GM21786 (cell line): ENCODE results near the gene FARP2.
"Not testable (repeated sequence)": the region's sequence is repeated elsewhere in the genome, so short reads cannot be mapped to it uniquely, and the experiment has no call there.

Experiments
- ATAC-seq: cut with Tn5 transposase; IDR thresholded peaks from one replicate; pipeline ENCODE4 v1.9.1; 2021; ENCODE audit not compliant: unreplicated experiment

The FARP2 gene, protein sequence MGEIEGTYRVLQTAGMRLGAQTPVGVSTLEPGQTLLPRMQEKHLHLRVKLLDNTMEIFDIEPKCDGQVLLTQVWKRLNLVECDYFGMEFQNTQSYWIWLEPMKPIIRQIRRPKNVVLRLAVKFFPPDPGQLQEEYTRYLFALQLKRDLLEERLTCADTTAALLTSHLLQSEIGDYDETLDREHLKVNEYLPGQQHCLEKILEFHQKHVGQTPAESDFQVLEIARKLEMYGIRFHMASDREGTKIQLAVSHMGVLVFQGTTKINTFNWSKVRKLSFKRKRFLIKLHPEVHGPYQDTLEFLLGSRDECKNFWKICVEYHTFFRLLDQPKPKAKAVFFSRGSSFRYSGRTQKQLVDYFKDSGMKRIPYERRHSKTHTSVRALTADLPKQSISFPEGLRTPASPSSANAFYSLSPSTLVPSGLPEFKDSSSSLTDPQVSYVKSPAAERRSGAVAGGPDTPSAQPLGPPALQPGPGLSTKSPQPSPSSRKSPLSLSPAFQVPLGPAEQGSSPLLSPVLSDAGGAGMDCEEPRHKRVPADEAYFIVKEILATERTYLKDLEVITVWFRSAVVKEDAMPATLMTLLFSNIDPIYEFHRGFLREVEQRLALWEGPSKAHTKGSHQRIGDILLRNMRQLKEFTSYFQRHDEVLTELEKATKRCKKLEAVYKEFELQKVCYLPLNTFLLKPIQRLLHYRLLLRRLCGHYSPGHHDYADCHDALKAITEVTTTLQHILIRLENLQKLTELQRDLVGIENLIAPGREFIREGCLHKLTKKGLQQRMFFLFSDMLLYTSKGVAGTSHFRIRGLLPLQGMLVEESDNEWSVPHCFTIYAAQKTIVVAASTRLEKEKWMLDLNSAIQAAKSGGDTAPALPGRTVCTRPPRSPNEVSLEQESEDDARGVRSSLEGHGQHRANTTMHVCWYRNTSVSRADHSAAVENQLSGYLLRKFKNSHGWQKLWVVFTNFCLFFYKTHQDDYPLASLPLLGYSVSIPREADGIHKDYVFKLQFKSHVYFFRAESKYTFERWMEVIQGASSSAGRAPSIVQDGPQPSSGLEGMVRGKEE

DNA sequence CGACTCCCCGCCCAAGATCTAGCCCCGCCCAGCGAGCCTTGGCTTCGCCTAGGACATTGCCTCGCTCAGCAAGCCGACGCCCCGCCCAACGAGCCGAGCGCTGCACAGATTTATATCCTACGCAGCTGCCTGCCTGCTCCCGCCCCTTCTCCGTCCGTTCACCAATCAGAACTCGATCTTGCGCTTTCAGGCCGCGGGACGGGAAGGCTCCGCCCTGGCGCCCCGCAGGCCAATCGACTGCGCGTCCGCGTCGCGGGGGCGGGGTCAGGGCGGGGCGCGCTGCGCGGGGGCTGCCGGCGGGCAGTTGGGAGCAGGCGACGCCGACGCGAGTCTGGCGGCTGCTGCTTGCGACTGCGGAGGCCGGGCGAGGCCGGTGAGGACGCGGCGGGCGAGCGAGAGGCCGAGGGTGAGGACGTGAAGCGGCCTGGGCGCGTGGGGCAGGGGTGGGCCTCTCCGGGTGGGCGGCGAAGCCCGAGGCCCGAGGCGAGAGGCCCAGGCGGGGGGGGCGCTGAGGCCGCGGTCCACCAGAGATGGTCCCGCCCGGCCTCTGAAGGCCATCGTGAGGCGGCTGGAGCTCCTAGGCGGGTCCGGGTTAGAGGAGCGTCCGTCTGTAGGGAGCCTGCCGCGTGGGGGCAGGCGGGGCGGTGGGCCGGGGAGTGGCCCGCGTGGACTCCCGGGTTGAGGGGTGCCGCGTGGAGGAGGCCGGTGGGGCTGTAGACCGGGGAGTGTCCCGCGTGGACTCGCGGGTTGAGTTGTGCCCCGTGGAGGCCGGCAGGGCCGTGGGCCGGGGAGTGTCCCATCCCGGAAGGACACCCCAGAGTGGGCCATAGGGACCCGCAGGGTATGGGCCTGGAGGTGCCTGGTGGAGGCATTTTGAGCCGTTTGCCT lies at the start of gene FARP2:
Gene FARP2 (plus strand): TSS at position 303 of the 888 bp plus-strand sequence. CDS start 16,823 bp downstream, outside the sequence.
- peak; percentile 76 for ATAC-seq

- no peak for ATAC-seq
Measured at GRCh38 chr2:241307055-241307454, 49.0 kb upstream of the FARP2 start.

DNA sequence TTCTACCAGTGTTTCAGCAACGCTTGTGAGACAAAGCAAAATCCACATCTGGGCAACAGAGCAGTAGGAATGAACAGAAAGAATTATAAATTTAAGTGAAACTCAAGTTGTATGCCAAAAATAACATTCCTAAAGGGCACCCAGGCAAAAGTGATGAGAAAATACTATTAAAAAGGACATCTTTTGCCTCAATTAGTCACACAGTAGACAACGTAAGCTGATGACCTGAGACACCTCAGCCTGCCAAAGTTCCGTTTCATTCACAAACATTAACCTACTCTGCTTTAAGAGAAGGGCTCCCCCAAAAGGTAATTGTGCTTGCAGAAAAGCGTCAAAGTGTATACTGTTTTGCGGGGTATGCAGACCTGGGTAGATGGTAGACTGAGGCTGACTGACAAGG lies 47.8 kb upstream of the FARP2 start:
- ATAC-seq, result no peak

DNA sequence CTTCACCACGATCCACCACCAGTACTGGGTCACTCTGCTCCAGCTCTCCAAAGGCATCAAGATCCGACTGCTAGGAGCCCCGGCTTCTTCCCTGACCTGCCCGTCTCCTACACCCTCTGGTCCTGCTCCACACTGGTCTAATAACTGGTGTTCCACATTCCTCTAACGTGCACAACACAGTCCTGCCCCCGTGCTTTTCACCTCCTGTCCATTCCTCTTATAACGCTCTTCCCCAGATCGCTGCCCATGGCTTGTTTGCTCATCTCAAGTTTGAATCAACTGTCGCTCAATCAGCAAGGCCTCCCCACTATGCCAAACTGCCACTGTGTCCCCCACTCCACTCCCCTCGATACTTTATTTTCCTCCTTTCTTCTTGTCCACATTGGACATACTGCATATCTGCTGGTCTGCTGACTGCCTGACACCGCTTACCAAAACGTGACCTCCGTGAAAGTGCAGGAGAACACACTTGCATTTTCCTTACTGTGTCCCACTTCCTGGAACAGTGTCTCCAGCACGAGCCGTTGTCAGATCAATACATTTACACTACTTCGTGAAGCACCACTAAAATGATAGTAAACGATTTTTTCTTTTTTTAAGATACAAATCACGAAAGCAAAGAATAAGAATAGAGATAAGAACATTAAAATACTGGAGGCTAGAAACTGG lies 47.1 kb upstream of the FARP2 start:
- ATAC-seq, result no peak

DNA sequence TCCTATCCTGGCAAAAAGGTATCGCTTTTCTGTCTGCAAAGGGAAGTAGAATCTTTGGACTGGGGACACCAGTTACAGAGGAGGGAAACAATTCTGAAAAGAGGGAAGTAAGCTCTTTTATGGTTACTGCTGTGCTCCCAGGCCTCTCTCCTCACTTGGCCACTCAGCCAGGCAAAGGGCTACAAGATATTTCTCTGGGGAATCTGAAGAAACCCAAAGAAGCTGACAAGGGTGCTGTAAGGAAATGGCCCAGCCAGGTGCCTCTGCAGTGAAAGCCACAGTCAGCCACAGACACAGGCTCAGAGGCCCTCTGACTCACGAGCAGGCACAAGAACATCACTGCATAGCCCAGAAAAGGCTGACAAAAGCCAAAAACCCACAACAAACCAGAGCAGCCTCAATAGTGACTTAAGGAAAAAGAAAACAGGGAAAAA lies 46.4 kb upstream of the FARP2 start:
- ATAC-seq, result peak; percentile 51

GRCh38 chr2:241310917-241311566 lies 45.0 kb upstream of the FARP2 start:
- no peak for ATAC-seq

- no peak for ATAC-seq
Measured at GRCh38 chr2:241312082-241312481, 44.0 kb upstream of the FARP2 start.

DNA sequence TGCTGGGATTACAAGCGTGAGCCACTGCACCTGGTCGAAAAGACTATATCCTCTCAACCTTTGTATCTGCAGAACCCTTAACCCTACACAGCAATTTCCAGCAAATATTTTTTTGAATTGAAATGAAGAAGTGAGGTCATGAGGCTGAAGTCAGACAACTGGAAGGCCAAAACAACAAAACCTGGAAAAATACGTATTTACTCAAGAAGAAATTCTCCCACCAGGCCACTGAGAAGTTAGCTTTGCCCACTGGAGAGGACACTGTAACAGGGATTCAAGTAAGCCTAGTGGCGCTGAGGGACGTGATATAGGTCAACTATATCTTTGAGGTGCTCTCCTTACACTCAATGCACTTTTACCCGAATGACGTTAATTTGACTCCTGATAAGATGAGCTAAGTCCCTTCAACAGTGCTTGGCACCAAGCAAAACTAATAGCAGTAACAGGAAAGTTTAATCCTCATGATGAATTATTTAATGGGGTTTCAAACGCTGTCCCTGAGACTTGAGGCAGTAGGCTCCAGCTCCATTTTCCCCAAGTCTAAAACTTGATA lies 42.5 kb upstream of the FARP2 start:
- no peak for ATAC-seq

- ATAC-seq, result no peak
Measured at GRCh38 chr2:241314226-241315092, 41.6 kb upstream of the FARP2 start.

DNA sequence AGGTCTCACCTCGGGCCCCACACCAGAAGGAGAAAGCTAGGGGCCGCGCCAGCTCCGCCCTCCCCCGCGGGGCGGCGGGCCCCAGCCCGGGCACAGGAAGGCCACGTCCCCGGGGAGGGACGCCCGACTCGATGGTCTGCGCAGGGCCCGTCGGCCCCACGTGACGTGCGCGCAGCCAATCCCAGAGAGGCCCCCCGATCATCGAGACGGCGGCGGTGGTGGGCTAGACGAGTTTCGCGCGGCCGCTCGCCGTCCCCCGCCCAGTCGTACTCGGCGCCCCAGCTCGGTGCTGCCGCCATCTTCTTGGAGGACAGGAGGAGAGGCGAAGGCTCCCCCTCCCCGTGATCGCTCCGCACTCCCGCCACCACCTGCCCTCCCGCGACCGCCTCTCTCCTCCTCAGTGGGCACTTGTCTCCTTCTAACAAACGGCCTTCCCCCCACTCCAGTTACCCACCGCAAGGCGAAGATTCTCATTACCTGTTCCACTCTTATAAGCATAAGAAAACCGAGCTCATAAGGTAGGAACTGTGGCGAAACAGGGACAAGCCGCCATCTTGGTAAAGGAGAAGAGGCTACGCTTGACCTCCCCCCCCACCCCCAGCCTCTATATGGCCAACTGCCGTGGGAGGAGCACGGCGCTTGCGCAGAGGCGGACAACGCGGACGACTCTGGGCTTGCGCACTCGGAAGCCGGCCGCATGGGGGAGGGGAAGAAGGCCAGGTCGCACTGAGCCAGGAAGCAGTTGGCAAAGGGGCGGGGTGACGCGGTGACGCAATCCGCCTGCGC lies 40.8 kb upstream of the FARP2 start, which contains the start of gene HDLBP:
Gene HDLBP (minus strand): TSS at position 580 of the 786 bp plus-strand sequence. CDS start 48,803 bp downstream, outside the sequence.
- ATAC-seq, result peak; percentile 64

DNA sequence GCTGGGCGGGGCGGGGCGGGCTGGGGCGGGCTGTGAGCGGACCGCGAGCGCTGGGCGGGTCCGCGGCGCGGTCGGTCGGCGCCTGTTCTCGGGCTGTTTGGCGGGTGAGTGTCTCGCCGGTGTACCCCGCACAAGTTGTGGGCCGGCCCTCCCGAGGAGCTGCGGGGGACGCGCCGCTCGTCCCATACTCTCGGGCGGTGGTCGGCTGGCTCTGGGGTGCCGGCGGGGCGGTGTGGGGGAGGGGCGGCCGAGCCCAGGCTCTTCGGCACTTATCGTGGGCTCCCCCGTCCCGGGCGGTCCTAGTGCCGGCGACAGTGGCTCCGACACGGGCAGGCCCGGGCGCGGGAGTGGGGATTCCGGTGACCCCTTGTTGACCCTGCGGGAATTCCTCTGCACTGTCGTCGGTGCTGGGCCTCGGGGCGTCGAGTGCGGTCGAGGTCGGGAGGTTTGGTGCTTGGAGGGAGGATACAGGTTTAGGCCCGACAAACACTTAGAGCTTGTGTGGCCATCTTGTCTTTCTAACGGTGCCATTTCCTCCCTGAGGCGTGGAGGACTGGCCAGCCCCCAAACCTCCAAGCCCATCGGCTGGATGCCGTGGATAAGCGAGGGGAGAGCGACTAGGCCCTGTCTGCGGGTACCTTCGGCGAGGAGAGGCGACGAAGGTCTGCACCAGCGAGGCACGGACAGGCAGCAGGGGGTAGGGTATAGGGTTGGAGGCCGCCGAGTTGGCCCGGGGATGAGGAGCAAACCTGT lies 40.0 kb upstream of the FARP2 start, which contains the start of gene SEPTIN2:
Gene SEPTIN2 (plus strand): TSS at position 47 of the 753 bp plus-strand sequence. CDS start 8,308 bp downstream, outside the sequence.
- peak; percentile 27 for ATAC-seq

DNA sequence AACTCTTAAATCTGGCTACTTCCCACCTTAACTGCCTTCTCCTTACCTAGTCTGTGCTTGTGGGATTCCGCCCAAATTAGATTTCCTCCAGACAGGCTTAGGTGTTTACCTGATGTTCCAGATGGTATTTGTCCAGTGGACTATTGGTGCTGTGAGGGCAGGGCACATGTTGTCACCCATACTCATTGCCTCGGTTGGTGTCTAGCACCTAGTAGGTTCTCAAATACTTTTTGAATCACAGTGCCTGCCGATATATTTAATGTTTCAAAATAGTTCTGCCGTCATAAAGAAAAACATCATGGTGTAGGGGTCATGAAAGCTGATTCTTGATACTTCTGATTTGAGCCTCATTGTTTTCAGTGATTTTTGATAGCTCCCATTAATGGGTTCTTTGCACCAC lies 39.3 kb upstream of the FARP2 start:
- no peak for ATAC-seq

GRCh38 chr2:241317391-241317790 lies 38.7 kb upstream of the FARP2 start:
- no peak for ATAC-seq

DNA sequence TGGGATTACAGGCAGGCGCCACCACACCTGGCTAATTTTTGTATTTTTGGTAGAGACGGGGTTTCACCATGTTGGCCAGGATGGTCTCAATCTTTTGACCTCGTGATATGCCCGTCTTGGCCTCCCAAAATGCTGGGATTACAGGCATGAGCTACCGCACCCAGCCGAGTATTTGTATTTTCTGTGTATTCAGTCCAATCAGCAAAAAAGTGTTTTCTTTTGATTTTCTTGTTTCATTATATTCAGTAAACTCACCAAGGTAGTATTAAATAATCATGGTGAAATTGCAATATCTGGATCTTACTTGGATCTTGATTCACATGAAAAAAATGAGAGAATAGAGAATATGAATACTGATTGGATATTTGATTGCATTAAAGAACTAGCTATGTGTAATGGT lies 37.3 kb upstream of the FARP2 start:
- ATAC-seq, result not testable (repeated sequence)

- no peak for ATAC-seq
Measured at GRCh38 chr2:241320394-241320793, 35.7 kb upstream of the FARP2 start.

DNA sequence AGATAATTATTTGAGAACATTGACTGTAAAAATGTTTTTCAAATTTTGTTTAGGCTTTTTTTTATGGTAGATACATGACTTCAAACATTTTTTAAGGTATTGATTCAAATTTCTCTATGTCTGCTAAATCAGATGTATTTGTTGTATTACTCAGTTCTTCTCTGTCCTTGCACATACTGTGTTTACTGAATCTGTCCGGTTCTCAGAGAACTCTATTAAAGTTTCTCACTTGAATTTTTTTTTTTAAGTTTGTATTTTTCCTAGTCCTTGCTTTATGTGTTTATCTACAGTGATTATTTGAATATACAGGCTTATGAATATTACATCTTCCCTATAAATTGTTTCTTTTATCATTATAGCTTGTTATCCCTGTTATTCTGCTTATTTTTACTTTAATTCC lies 35.1 kb upstream of the FARP2 start:
- ATAC-seq, result no peak
